Measurements from ENCODE around the gene DNAJC17. TPM values are rescaled to one million over a fixed set of nuclear protein-coding genes. Genes with fewer than 3 reads are reported as not detected.

DNAJC17 gene
- total RNA-seq, 4 donors from 2014 or later = 7.8 to 20.5 (median 17.8) TPM

Small RNA genes lying within 50 kb of the gene (small RNA-seq; reads per million reads assigned to genes)
- gene SUMO2P15 = 0 reads per million in 4 donors

Other genes starting within 250 kb of the DNAJC17 start
- gene CCDC32, start 242.4 kb downstream of the DNAJC17 start, total RNA-seq = 10 to 100 TPM; 16.2 to 45.8 (median 34.0) TPM
- gene RPUSD2, start 238.2 kb downstream of the DNAJC17 start, total RNA-seq = 10 to 100 TPM in 1 of 4 donors, 1 to 10 TPM in 3; 7.2 to 11.6 (median 8.7) TPM
- gene KNL1, start 213.2 kb downstream of the DNAJC17 start, total RNA-seq = under 1 TPM; 0.23 to 0.89 (median 0.57) TPM
- gene RAD51, start 112.3 kb downstream of the DNAJC17 start, total RNA-seq = 1 to 10 TPM in 1 of 4 donors, not detected in 3; 3.0 TPM
- 10 to 100 TPM; 24.2 to 37.2 (median 32.8) TPM for gene RMDN3, start 52.2 kb downstream of the DNAJC17 start, total RNA-seq
- gene GCHFR, start 43.4 kb downstream of the DNAJC17 start, total RNA-seq = 10 to 100 TPM in 1 of 4 donors, 1 to 10 TPM in 3; 5.8 to 12.1 (median 6.9) TPM
- gene C15orf62, start 37.5 kb downstream of the DNAJC17 start, total RNA-seq = under 1 TPM; 0.16 to 0.42 (median 0.31) TPM
- 10 to 100 TPM; 13.3 to 25.5 (median 19.7) TPM for gene ZFYVE19, start 384 bp downstream of the DNAJC17 start, total RNA-seq
- gene PPP1R14D, start 21.2 kb upstream of the DNAJC17 start, total RNA-seq = not detected
- 10 to 100 TPM in 1 of 4 donors, 1 to 10 TPM in 3; 2.0 to 29.8 (median 2.8) TPM for gene SPINT1, start 36.6 kb upstream of the DNAJC17 start, total RNA-seq
- 1 to 10 TPM in 1 of 4 donors, not detected in 3; 7.0 TPM for gene RHOV, start 66.8 kb upstream of the DNAJC17 start, total RNA-seq
- gene VPS18, start 87.0 kb upstream of the DNAJC17 start, total RNA-seq = 10 to 100 TPM; 24.6 to 36.3 (median 29.9) TPM
- 1 to 10 TPM; 1.9 to 9.7 (median 6.4) TPM for gene DLL4, start 121.9 kb upstream of the DNAJC17 start, total RNA-seq
- 1 to 10 TPM in 3 of 4 donors, under 1 TPM in 1; 0.54 to 1.8 (median 1.5) TPM for gene CHAC1, start 146.0 kb upstream of the DNAJC17 start, total RNA-seq

Measured in gastroesophageal sphincter (tissue), 4 donors.